B cell (primary cell): Measurements from ENCODE around the gene IGSF8. TPM values are rescaled to one million over a fixed set of nuclear protein-coding genes. Genes with fewer than 3 reads are reported as not detected.

ENCODE experiments used
- ATAC-seq: fragments of 200-7000 bp; cut with Tn5 transposase; one replicate; pipeline ENCODE4 v1.10.0; 2021; ENCODE audit warnings: low read depth, mild to moderate bottlenecking, moderate number of reproducible peaks, moderate library complexity
- CTCF ChIA-PET: fragments of 350-600 bp; sonication (Branson Sonifier 250); formaldehyde crosslinking; loops from one replicate; lab custom pipeline; 2021; ENCODE audit warnings: antibody characterized with exemption, inconsistent platforms; lab: Charles Lee
- POLR2A ChIA-PET: fragments of 350-600 bp; sonication (Branson Sonifier 250); formaldehyde crosslinking; loops from one replicate; lab custom pipeline; 2021; ENCODE audit warnings: antibody characterized with exemption; lab: Charles Lee
- DNase-seq: peaks from one replicate; pipeline ENCODE4 v3.0.0; 2013
- H2AFZ ChIP-seq: 2 replicates; pipeline ENCODE4 v1.6.1; 2012; ENCODE audit warnings: mild to moderate bottlenecking, low read depth, low read length; ENCODE audit not compliant: insufficient read depth, poor library complexity, severe bottlenecking
- H3K27ac ChIP-seq, 2 donors: 1 replicate in 1 of 2; 2 replicates in 1 of 2; pipeline ENCODE4 v1.5.1; 2012 to 2013; ENCODE audit warnings: low read length in 2 of 2, mild to moderate bottlenecking in 2 of 2, moderate library complexity in 1 of 2
- H3K27me3 ChIP-seq, 4 experiments: fragments of 200-600 bp in 1 of 4; sonication (generic) in 1 of 4; replicated peaks in 1 of 4; 1 replicate in 2 of 4; 2 replicates in 2 of 4; pipeline versions ENCODE4 v1.6.1 to v1.7.0; 2013 to 2016; ENCODE audit warnings: low read length in 3 of 4, mild to moderate bottlenecking in 2 of 4, mixed read lengths in 1 of 4, moderate library complexity in 1 of 4; ENCODE audit not compliant: insufficient read depth in 4 of 4, control insufficient read depth in 3 of 4; ENCODE audit errors: control extremely low read depth in 1 of 4
- H3K36me3 ChIP-seq, 2 experiments: replicated peaks in 1 of 2; 1 replicate in 1 of 2; 2 replicates in 1 of 2; pipeline versions ENCODE4 v1.6.1 to v1.7.1; 2013; ENCODE audit warnings: low read length in 1 of 2; ENCODE audit not compliant: insufficient read depth in 2 of 2, control insufficient read depth in 1 of 2; ENCODE audit errors: control extremely low read depth in 1 of 2, extremely low read depth in 1 of 2
- H3K4me1 ChIP-seq, 2 donors: fragments of 200-600 bp in 1 of 2; sonication (generic) in 1 of 2; 1 replicate in 1 of 2; 2 replicates in 1 of 2; pipeline versions ENCODE4 v1.5.1 to v1.6.1; 2013 to 2017; ENCODE audit warnings: low read length in 2 of 2; ENCODE audit not compliant: control insufficient read depth in 2 of 2, insufficient read depth in 2 of 2
- H3K4me2 ChIP-seq: replicated peaks from 2 replicates; pipeline ENCODE3; 2012; ENCODE audit warnings: mild to moderate bottlenecking, low read depth, low read length; ENCODE audit not compliant: poor library complexity, severe bottlenecking
- H3K4me3 ChIP-seq, 5 experiments: fragments of 200-600 bp in 1 of 5; sonication (generic) in 1 of 5; 1 replicate in 3 of 5; 2 replicates in 2 of 5; pipeline versions ENCODE4 v1.5.1 to v1.7.0; 2011 to 2016; ENCODE audit warnings: low read length in 4 of 5, mild to moderate bottlenecking in 4 of 5, low read depth in 2 of 5, control low read depth in 1 of 5, moderate library complexity in 1 of 5; ENCODE audit not compliant: insufficient read depth in 1 of 5; ENCODE audit errors: control extremely low read depth in 1 of 5, extremely low read depth in 1 of 5
- H3K79me2 ChIP-seq: fragments of 200-600 bp; sonication (generic); one replicate; pipeline ENCODE4 v1.6.0; 2016; ENCODE audit warnings: low read length; ENCODE audit not compliant: control insufficient read depth, insufficient read depth
- H3K9ac ChIP-seq: fragments of 200-600 bp; sonication (generic); 2 replicates; pipeline ENCODE4 v1.6.1; 2017; ENCODE audit warnings: mild to moderate bottlenecking, low read length, moderate library complexity
- H3K9me3 ChIP-seq, 3 donors: one replicate each; pipeline versions ENCODE4 v1.6.1 to v1.7.1; 2013; ENCODE audit warnings: low read length in 2 of 3; ENCODE audit not compliant: control insufficient read depth in 2 of 3, insufficient read depth in 1 of 3; ENCODE audit errors: control extremely low read depth in 1 of 3
- H4K20me1 ChIP-seq: 2 replicates; pipeline ENCODE4 v1.6.0; 2012; ENCODE audit warnings: mild to moderate bottlenecking, low read length; ENCODE audit not compliant: insufficient read depth, control insufficient read depth, poor library complexity, severe bottlenecking
- H3K27ac Mint-ChIP-seq: one replicate; pipeline ENCODE4 v1.8.0; 2021; ENCODE audit warnings: mixed read lengths
- H3K27me3 Mint-ChIP-seq: one replicate; pipeline ENCODE4 v1.8.0; 2021; ENCODE audit warnings: mixed read lengths
- H3K4me1 Mint-ChIP-seq: one replicate; pipeline ENCODE4 v1.8.0; 2021; ENCODE audit warnings: mixed read lengths
- H3K4me3 Mint-ChIP-seq: one replicate; pipeline ENCODE4 v1.8.0; 2021; ENCODE audit warnings: mixed read lengths
- H3K9me3 Mint-ChIP-seq: one replicate; pipeline ENCODE4 v1.8.0; 2022; ENCODE audit warnings: mixed read lengths; ENCODE audit not compliant: insufficient read depth
- CTCF ChIP-seq: fragments of 200-600 bp; IDR thresholded peaks from one replicate; pipeline ENCODE4 v1.8.0; 2022; ENCODE audit warnings: antibody characterized with exemption, mild to moderate bottlenecking
- EZH2 ChIP-seq: IDR thresholded peaks from 2 replicates; pipeline ENCODE4 v1.6.1; 2012; ENCODE audit warnings: borderline replicate concordance, low read depth, mild to moderate bottlenecking, moderate library complexity, low read length; ENCODE audit not compliant: insufficient read depth, poor library complexity, severe bottlenecking
- WGBS: methylation state at CpG from one replicate; pipeline ENCODE4 v1.1.5; 2013; ENCODE audit warnings: missing lambda C conversion rate; ENCODE audit not compliant: insufficient coverage; 5-methylcytosine and 5-hydroxymethylcytosine counted together
- intact Hi-C: fragments of 100-400 bp; cut with micrococcal nuclease; formaldehyde crosslinking; loops from one replicate; pipeline ENCODE4 v1.10.0; 2022
- polyA minus RNA-seq: library from RNA; depleted of rRNA, polyadenylated mRNA; stranded (reverse); fragments of >200 nt; gene quantifications from 2 replicates; pipeline ENCODE4 v1.2.3, GENCODE V29; 2012
- polyA plus RNA-seq: library from polyadenylated mRNA; depleted of rRNA; stranded (reverse); fragments of >200 nt; gene quantifications from 2 replicates; pipeline ENCODE4 v1.2.3, GENCODE V29; 2012
- total RNA-seq, 2 donors: library from RNA; stranded (reverse); fragments of 120-200 nt in 1 of 2; gene quantifications; 1 replicate in 1 of 2; 2 replicates in 1 of 2; pipeline versions ENCODE4 v1.2.3 to v1.2.4, GENCODE V29; 2013 to 2022

Gene IGSF8
- 33.5 and 37.2 TPM in 2 replicates for total RNA-seq
- 33.9 TPM for total RNA-seq (2013)
- 45.8 and 56.0 TPM in 2 replicates for polyA plus RNA-seq
- polyA minus RNA-seq = 63.4 and 79.1 TPM in 2 replicates

- Histone ChIP-seq H3K79me2 (peaks cover 36% of the 10 kb centered on the region), H3K9me3 (no peaks in the 10 kb centered on the region), H3K4me3 (peak within 1 kb of the TSS; percentile 63 to 90 (median 83)), H3K4me1 (peaks cover 33 to 45% of the 10 kb centered on the region in 2 donors), H3K4me2 (peak within 1 kb of the TSS; percentile 98), H3K36me3 (peaks cover 3 to 24% of the 10 kb centered on the region in 2 experiments), H3K27me3 (no peaks in the 10 kb centered on the region), H3K9ac (peak within 1 kb of the TSS; percentile 94), H2AFZ (peak within 1 kb of the TSS; percentile 95), H3K27ac (peak within 1 kb of the TSS; percentile 95 to 99), H4K20me1 (peaks cover 44% of the 10 kb centered on the region)
- CTCF ChIA-PET = interaction anchor here (0.8 to 6.5 kb wide), 11 partner anchors 12 to 193 kb away, joined by 3 to 60 read pairs (median 4); partner anchors contain the start of gene KCNJ9
- H3K4me1 Mint-ChIP-seq = peaks cover 47% of the 10 kb centered on the region
- ATAC-seq (peak; percentile 65), DNase-seq (peak; percentile 93)
- POLR2A ChIA-PET = interaction anchor here (0.6 to 2.0 kb wide), 11 partner anchors 11 to 1919 kb away, joined by 3 to 8 read pairs (median 4); partner anchors contain the start of genes DCAF8 and TAGLN2
- intact Hi-C loops = loop anchor here (1.0 to 10.0 kb wide), 8 partner anchors 13 to 1297 kb away; partner anchors contain the start of genes DCAF8, DUSP23, KCNJ10 and PEX19
- no peaks in the 10 kb centered on the region for H3K27me3 Mint-ChIP-seq
- peak within 1 kb of the TSS; percentile 91 for H3K27ac Mint-ChIP-seq
- H3K9me3 Mint-ChIP-seq = no peaks in the 10 kb centered on the region
- 3% methylated on average over 50 of the region's 64 CpGs for WGBS
- TF ChIP-seq EZH2 (no peak), CTCF (no peak)
- peak within 1 kb of the TSS; percentile 94 for H3K4me3 Mint-ChIP-seq
Measured at GRCh38 chr1:160097911-160098851, at the start of gene IGSF8. Gene IGSF8 (minus strand): TSS chr1:160098619. CDS start chr1:160098472, 147 bp downstream.
